Choroid plexus epithelial cell (primary cell): ENCODE measurements around the gene ALLC.

ENCODE experiments used
- DNase-seq: peaks from one replicate; pipeline ENCODE4 v3.0.0-alpha.2; 2010; ENCODE audit warnings: low read depth
- H3K4me3 ChIP-seq: 2 replicates; pipeline ENCODE4 v1.5.1; 2011; ENCODE audit warnings: low read depth, mild to moderate bottlenecking, control low read depth, low read length, moderate library complexity
- CTCF ChIP-seq: conservative IDR thresholded peaks from 2 replicates; pipeline ENCODE4 v1.5.1; 2011; ENCODE audit warnings: low read depth, mild to moderate bottlenecking, control low read depth, inconsistent platforms, low read length, moderate library complexity

Gene ALLC

GRCh38 chr2:3745920-3746319 is 87.9 kb downstream of the ALLC start:
- no peak overlapping the region for H3K4me3 ChIP-seq
- no peak for TF ChIP-seq CTCF
- DNase-seq: no peak

GRCh38 chr2:3747032-3747654 is 89.1 kb downstream of the ALLC start:
- no peak for TF ChIP-seq CTCF
- no peak overlapping the region for H3K4me3 ChIP-seq
- no peak for DNase-seq

- no peak for DNase-seq
- no peak for TF ChIP-seq CTCF
- H3K4me3 ChIP-seq: no peak overlapping the region
These were observed 89.8 kb downstream of the ALLC start for GRCh38 chr2:3747826-3748225.

- TF ChIP-seq CTCF: no peak
- DNase-seq: no peak
- no peak overlapping the region for H3K4me3 ChIP-seq
These were observed 91.2 kb downstream of the ALLC start for GRCh38 chr2:3749201-3749600.

- no peak for TF ChIP-seq CTCF
- no peak for DNase-seq
- H3K4me3 ChIP-seq: no peak overlapping the region
These were observed 93.3 kb downstream of the ALLC start for GRCh38 chr2:3751251-3751650.

DNA sequence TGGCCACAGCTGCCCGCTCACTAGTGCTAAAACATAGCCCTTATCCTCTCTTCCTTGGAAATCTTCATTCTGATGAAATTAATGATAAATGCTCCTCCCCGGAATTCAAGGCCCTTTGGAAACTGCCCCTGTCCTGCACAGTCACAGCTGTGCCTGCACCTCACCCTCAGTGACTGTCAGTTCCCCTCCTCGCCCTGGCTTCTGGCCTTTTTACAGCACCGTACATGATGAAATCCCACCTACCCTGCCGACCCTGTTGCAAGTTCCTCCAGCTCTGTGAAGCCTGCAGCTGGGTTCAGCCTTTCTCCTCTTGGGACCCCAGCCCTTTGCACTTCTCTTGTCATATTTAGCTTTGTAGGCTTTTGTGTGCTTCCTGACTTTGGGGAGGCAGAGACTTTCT is 93.8 kb downstream of the ALLC start:
- no peak overlapping the region for H3K4me3 ChIP-seq
- no peak for TF ChIP-seq CTCF
- DNase-seq: no peak
